Limb (tissue), 2 donors: Measurements from ENCODE around the gene ANKRD31.

Experiments
- DNase-seq, 2 donors: peaks; one replicate each; pipeline ENCODE4 v3.0.0-alpha.2; 2016; ENCODE audit errors: extremely low spot score in 2 of 2

The ANKRD31 gene

DNA sequence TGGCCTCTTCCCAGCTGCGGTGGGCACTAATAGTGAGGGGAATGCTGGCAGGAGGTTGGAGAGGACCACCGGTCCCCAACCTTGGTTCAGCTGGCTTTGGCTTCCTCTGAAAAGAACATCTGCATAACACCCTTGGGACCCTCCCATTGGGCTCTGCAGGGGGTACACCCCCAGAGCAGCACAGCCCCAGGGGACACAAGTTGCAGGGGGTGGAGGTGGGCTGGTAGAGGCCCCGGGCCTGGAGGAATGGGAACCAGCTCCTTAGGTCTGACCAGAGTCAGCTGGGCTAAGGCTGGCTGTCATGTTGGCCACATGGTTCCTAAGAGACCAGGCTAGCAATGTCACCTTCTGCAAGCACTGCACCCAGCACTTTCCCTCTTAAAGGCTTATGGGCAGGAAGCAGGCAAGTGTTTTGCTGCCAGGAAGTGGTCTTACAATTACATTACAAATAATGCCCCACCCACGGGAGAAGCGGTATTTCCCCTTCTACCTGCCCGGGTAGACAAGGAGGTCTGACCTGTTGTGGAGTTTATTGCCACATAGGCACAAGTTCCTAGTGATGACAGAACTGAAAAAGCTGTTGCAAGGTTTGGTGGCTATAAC is 202.4 kb downstream of the ANKRD31 start:
- DNase-seq = no peak

DNA sequence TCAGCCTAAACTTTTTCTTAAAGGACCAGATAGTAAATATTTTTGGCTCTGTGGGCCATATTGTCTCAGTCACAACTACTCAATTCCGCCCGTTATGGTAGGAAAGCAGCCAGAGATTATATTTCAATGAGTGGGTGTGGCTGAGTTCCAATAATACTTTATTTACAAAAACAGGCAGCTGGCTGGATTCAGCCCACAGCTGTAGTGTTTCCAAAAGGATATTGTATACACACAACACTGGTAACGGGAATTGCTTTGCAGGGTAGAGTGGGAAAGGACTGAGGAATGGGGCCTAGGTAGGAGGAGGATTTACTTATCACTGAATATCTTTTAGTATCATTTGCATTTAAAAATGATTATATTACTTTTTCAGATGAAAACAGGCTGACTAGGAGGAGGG is 205.3 kb downstream of the ANKRD31 start:
- no peak for DNase-seq

DNA sequence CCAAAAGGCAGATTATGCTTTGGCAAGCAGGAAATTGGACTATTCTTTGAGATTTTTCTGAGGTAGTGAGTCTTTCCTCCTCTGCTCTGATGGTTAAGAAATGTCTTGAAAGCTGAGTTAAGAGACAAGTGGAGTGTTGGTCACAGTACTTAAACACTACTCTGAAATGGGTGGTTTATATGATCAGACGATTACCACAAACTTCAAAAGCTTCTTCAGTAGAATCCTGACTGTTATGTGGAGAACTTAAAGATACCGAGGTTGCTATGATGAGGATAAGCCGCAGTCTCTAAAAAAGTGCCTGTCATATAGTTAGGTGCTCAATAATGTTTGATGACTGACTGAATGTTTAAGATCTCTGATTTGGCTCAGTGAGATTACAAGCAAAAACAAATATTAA is 208.6 kb downstream of the ANKRD31 start:
- DNase-seq = no peak

DNA sequence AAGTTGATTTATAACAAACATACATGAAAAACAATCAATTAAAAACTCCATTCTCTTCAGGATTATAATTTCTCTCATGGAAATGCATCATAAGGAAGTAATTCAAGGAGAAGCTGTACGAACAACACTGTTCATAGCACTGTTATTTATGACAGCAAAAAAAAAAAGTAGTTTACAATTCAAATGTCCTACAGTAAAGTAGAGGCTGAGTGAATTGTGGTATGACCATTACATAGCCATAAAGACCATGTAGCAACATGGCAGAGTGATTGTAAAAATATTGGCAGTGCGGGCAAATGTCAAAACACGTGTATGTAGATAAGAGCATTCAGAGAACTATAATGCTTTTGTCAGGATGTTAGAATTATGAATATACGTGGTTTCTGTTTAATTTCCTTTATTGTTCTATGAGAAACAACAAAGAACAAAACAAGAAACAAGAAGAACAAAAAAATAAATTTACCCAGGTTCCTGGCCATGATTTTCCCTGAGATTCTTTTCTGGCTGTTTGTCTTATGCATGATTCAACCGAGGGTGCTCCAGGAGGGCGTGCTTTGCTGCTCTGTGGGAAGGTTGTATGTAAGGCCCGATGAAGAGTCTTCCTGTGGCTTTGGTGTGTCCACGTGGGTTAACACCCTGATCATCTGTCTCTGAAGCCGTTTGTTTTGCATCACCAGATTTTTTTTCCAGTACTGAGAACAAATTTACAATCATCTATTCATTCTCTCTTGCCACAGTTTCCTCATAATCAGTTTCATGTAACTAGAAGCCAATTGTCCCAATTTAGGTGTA is 213.1 kb downstream of the ANKRD31 start:
- DNase-seq = no peak

DNA sequence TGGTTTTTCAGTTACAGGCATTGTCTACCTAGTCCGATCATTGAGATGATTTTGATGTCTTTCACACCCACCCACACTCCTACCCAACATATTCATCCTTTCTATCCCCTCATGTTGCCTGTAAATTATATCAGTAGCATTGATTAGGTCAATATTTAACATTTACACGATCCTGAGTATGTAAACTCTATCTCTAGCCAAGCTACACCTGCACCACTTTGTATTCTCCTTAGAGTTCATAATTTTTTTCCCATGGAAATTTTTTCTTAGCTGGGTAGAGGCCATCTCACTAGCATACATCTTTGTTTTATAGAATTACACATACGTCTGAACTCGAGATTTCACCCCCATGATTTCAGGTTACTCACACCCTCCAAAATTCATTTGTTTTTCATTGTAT is 214.9 kb downstream of the ANKRD31 start:
- no peak for DNase-seq

DNA sequence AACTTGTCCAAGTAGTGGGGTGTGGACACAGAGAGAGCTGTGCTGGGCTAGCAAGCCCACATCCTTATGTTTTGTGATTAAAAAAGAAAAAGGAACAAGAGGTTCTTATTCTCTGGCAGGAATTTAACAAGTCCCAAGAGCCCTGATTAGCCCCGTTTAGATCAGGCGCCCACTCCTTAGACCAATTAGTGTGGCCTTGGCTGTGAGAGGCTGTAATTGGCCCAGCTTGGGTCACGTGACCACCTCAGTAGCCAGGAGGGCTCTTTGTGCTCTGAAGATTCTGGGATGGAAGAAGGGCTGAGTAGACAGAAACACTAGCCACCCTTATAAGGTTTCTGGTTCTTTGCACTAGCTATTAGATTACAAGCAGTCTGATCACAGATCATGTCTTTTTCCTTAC is 215.5 kb downstream of the ANKRD31 start:
- DNase-seq = no peak

DNA sequence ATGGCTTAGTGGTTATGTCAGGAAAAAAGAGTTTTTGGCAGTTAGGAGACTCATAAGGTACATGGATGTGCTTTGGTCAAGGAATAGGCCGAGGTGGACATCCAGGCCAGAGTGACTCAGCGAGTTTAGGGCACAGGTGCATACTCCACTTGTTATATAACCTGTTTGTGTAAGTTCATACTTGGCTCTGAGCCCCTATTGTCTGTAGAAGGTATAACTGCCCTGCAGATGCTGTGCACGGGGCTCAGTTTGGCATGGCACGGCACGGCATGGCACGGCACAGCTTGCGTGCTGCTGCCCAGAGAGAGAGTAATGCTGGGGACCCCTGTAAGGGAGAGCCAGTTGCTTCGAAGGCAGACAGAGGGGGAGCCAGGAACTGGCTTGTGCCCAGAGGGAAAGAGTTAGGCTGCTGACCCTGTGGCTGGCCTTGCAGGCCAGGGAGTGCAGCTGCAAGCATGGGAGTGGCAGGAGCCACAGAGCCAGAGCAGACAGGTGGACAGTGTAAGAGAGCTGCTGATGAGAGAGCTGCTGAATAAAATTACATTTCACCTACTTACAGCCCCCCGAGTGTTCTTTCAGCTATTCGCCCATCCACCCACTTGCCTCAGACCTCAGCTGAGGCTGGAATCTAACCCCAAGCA is 216.5 kb downstream of the ANKRD31 start:
- DNase-seq = no peak

DNA sequence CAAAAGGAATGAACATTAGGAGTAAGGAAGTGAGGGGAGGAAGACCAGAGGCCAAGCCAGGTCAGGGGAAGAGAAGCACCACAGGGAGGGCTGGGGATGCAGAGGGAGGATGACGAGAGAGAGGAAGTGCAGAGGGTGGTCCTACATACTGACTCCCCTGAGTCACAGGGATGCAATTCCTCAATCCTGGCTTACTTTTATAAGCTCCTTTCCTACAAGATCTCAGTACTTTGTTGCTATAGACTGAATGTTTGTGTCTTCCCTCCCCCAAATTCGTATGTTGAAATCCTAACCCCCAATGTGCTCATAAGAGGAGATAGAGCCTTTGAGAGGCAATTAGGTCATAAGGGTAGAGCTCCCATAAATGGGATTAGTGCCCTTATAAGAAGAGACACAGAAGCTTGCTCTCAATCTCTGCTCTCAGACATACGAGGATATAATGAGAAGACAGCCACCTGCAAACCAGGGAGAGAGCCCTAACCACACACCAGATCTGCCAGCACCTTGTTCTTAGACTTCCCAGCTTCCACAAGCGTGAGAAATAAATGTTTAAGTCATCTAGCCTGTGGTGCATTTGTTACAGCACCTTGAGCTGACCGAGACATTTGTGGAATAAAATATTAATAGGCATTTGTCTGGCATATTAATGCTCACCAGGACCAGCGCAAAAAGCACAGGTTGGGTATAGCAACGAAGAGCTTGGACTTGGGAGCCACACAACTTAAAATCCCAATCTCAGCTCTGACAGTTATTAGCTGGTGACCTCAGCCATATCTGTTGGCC is 217.7 kb downstream of the ANKRD31 start:
- no peak for DNase-seq
